Calu3 (cell line): ENCODE results near the gene PANK3. TPM values are rescaled to one million over a fixed set of nuclear protein-coding genes. Genes with fewer than 3 reads are reported as not detected.

Experiments used
- BruUV-seq: library from RNA; stranded (reverse); fragments of 400-500 nt; replicated peaks from 2 replicates; lab custom pipeline; 2021; lab: Mats Ljungman, UMichigan
- CTCF ChIA-PET: fragments of 300-600 bp; sonication (Branson Sonifier 250); formaldehyde crosslinking; loops from one replicate; lab custom pipeline; 2022; ENCODE audit warnings: antibody characterized with exemption; lab: Charles Lee
- DNase-seq: peaks from one replicate; pipeline ENCODE4 v3.0.0; 2022
- H3K27ac Mint-ChIP-seq: one replicate; pipeline ENCODE4 v1.8.0; 2022; ENCODE audit warnings: mixed read lengths; ENCODE audit not compliant: unreplicated experiment
- H3K27me3 Mint-ChIP-seq: one replicate; pipeline ENCODE4 v1.8.0; 2022; ENCODE audit warnings: mixed read lengths; ENCODE audit not compliant: unreplicated experiment
- H3K36me3 Mint-ChIP-seq: one replicate; pipeline ENCODE4 v1.8.0; 2022; ENCODE audit warnings: mild to moderate bottlenecking, moderate library complexity, mixed read lengths; ENCODE audit not compliant: insufficient read depth, unreplicated experiment
- H3K4me1 Mint-ChIP-seq: one replicate; pipeline ENCODE4 v1.8.0; 2022; ENCODE audit warnings: mild to moderate bottlenecking, low read depth, mixed read lengths; ENCODE audit not compliant: unreplicated experiment
- H3K4me3 Mint-ChIP-seq: one replicate; pipeline ENCODE4 v1.8.0; 2022; ENCODE audit warnings: mild to moderate bottlenecking, low read depth, moderate library complexity, mixed read lengths; ENCODE audit not compliant: unreplicated experiment
- H3K9me3 Mint-ChIP-seq: one replicate; pipeline ENCODE4 v1.8.0; 2022; ENCODE audit warnings: low read depth, mixed read lengths; ENCODE audit not compliant: unreplicated experiment
- CTCF ChIP-seq: fragments of 200-600 bp; IDR thresholded peaks from one replicate; pipeline ENCODE4 v1.8.0; 2022; ENCODE audit warnings: antibody characterized with exemption; ENCODE audit not compliant: unreplicated experiment
- intact Hi-C: fragments of 100-400 bp; cut with micrococcal nuclease; formaldehyde crosslinking; loops from one replicate; pipeline ENCODE4 v1.10.0; 2022; ENCODE audit not compliant: unreplicated experiment
- total RNA-seq: library from RNA; stranded (reverse); gene quantifications from 2 replicates; pipeline ENCODE4 v1.2.3, GENCODE V29; 2022

Gene PANK3
- total RNA-seq, 1 experiment from 2014 or later: 116 TPM

- Mint-ChIP-seq H3K4me1 (no peaks in the 10 kb centered on the region), H3K27me3 (peaks cover 31% of the 10 kb centered on the region), H3K9me3 (no peaks in the 10 kb centered on the region), H3K36me3 (no peaks in the 10 kb centered on the region), H3K27ac (no peak overlapping the region), H3K4me3 (no peak overlapping the region)
- no peak for DNase-seq
- intact Hi-C loops: no loop called here
- BruUV-seq: no TSS peak
- CTCF ChIA-PET: no interaction called here
- no peak for TF ChIP-seq CTCF
These were observed 23.3 kb upstream of the PANK3 start for GRCh38 chr5:168602517-168602916.

GRCh38 chr5:168601972-168602371 is 22.8 kb upstream of the PANK3 start:
- intact Hi-C loops: no loop called here
- H3K4me1 Mint-ChIP-seq: no peaks in the 10 kb centered on the region
- peaks cover 32% of the 10 kb centered on the region for H3K27me3 Mint-ChIP-seq
- no peaks in the 10 kb centered on the region for H3K9me3 Mint-ChIP-seq
- H3K36me3 Mint-ChIP-seq: no peaks in the 10 kb centered on the region
- DNase-seq: no peak
- no peak for TF ChIP-seq CTCF
- H3K4me3 Mint-ChIP-seq: no peak overlapping the region
- H3K27ac Mint-ChIP-seq: no peak overlapping the region
- CTCF ChIA-PET: no interaction called here
- no TSS peak for BruUV-seq

GRCh38 chr5:168600409-168600808 is 21.2 kb upstream of the PANK3 start:
- intact Hi-C loops: no loop called here
- no peaks in the 10 kb centered on the region for H3K9me3 Mint-ChIP-seq
- no peak for DNase-seq
- no peak for TF ChIP-seq CTCF
- no TSS peak for BruUV-seq
- no peaks in the 10 kb centered on the region for H3K36me3 Mint-ChIP-seq
- CTCF ChIA-PET: no interaction called here
- H3K27ac Mint-ChIP-seq: no peak overlapping the region
- H3K4me3 Mint-ChIP-seq: no peak overlapping the region
- H3K4me1 Mint-ChIP-seq: no peaks in the 10 kb centered on the region
- peaks cover 33% of the 10 kb centered on the region for H3K27me3 Mint-ChIP-seq

- no peak overlapping the region for H3K27ac Mint-ChIP-seq
- no TSS peak for BruUV-seq
- CTCF ChIA-PET: no interaction called here
- no peak for TF ChIP-seq CTCF
- H3K4me3 Mint-ChIP-seq: no peak overlapping the region
- H3K9me3 Mint-ChIP-seq: no peaks in the 10 kb centered on the region
- H3K27me3 Mint-ChIP-seq: peaks cover 39% of the 10 kb centered on the region
- H3K36me3 Mint-ChIP-seq: no peaks in the 10 kb centered on the region
- intact Hi-C loops: no loop called here
- no peak for DNase-seq
- no peaks in the 10 kb centered on the region for H3K4me1 Mint-ChIP-seq
These were observed 20.7 kb upstream of the PANK3 start for GRCh38 chr5:168599826-168600225.
